ENCODE measurements around the gene SHCBP1L.
"Not testable (repeated sequence)": the region's sequence is repeated elsewhere in the genome, so short reads cannot be mapped to it uniquely, and the experiment has no call there.

The SHCBP1L gene

GRCh38 chr1:182909578-182909977 is 43.4 kb downstream of the SHCBP1L start:
- H3K4me3 ChIP-seq (ENCODE audit: low read depth, low read length), result no peak overlapping the region
- no peak for DNase-seq (ENCODE audit: low read depth)

- DNase-seq (ENCODE audit: low read depth), result no peak
- no peak overlapping the region for H3K4me3 ChIP-seq (ENCODE audit: low read depth, low read length)
These were observed 47.6 kb downstream of the SHCBP1L start for GRCh38 chr1:182905321-182905720.

- not testable (repeated sequence) for DNase-seq (ENCODE audit: low read depth); H3K4me3 ChIP-seq (ENCODE audit: low read depth, low read length)
These were observed 51.0 kb downstream of the SHCBP1L start for GRCh38 chr1:182901946-182902345.

GRCh38 chr1:182897696-182898095 is 55.3 kb downstream of the SHCBP1L start:
- no peak for DNase-seq (ENCODE audit: low read depth)
- H3K4me3 ChIP-seq (ENCODE audit: low read depth, low read length), result no peak overlapping the region

GRCh38 chr1:182890927-182891610 is 61.9 kb downstream of the SHCBP1L start:
- no peak for DNase-seq (ENCODE audit: low read depth)
- H3K4me3 ChIP-seq (ENCODE audit: low read depth, low read length), result no peak overlapping the region

- DNase-seq (ENCODE audit: low read depth), result no peak
These were observed 63.0 kb downstream of the SHCBP1L start for GRCh38 chr1:182889997-182890396.

GRCh38 chr1:182888736-182889531 is 64.0 kb downstream of the SHCBP1L start:
- no peak overlapping the region for H3K4me3 ChIP-seq (ENCODE audit: low read depth, low read length)
- DNase-seq (ENCODE audit: low read depth), result peak; percentile 16

More at GRCh38 chr1:182889997-182890396, 63.0 kb downstream of the SHCBP1L start:
- no peak overlapping the region for H3K4me3 ChIP-seq (ENCODE audit: low read depth, low read length)

GRCh38 chr1:182886985-182887384 is 66.0 kb downstream of the SHCBP1L start:
- no peak for DNase-seq (ENCODE audit: low read depth)

GRCh38 chr1:182885591-182885990 is 67.4 kb downstream of the SHCBP1L start:
- DNase-seq (ENCODE audit: low read depth), result no peak
- H3K4me3 ChIP-seq (ENCODE audit: low read depth, low read length), result no peak overlapping the region

More at GRCh38 chr1:182886985-182887384, 66.0 kb downstream of the SHCBP1L start:
- H3K4me3 ChIP-seq (ENCODE audit: low read depth, low read length), result no peak overlapping the region

GRCh38 chr1:182884872-182885271 is 68.1 kb downstream of the SHCBP1L start:
- no peak overlapping the region for H3K4me3 ChIP-seq (ENCODE audit: low read depth, low read length)
- no peak for DNase-seq (ENCODE audit: low read depth)

GRCh38 chr1:182877842-182878241 is 75.1 kb downstream of the SHCBP1L start:
- no peak overlapping the region for H3K4me3 ChIP-seq (ENCODE audit: low read depth, low read length)
- no peak for DNase-seq (ENCODE audit: low read depth)

- no peak overlapping the region for H3K4me3 ChIP-seq (ENCODE audit: low read depth, low read length)
- DNase-seq (ENCODE audit: low read depth), result no peak
These were observed 75.6 kb downstream of the SHCBP1L start for GRCh38 chr1:182877331-182877730.

- no peak for DNase-seq (ENCODE audit: low read depth)
- no peak overlapping the region for H3K4me3 ChIP-seq (ENCODE audit: low read depth, low read length)
These were observed 77.1 kb downstream of the SHCBP1L start for GRCh38 chr1:182875889-182876288.

- H3K4me3 ChIP-seq (ENCODE audit: low read depth, low read length), result no peak overlapping the region
- DNase-seq (ENCODE audit: low read depth), result no peak
These were observed 80.1 kb downstream of the SHCBP1L start for GRCh38 chr1:182872881-182873280.

- H3K4me3 ChIP-seq (ENCODE audit: low read depth, low read length), result no peak overlapping the region
- no peak for DNase-seq (ENCODE audit: low read depth)
These were observed 83.7 kb downstream of the SHCBP1L start for GRCh38 chr1:182869241-182869666.

- no peak for DNase-seq (ENCODE audit: low read depth)
- no peak overlapping the region for H3K4me3 ChIP-seq (ENCODE audit: low read depth, low read length)
These were observed 85.1 kb downstream of the SHCBP1L start for GRCh38 chr1:182867861-182868260.

- DNase-seq (ENCODE audit: low read depth), result no peak
- H3K4me3 ChIP-seq (ENCODE audit: low read depth, low read length), result no peak overlapping the region
These were observed 89.0 kb downstream of the SHCBP1L start for GRCh38 chr1:182863940-182864339.

GRCh38 chr1:182862827-182863226 is 90.1 kb downstream of the SHCBP1L start:
- H3K4me3 ChIP-seq (ENCODE audit: low read depth, low read length), result no peak overlapping the region
- DNase-seq (ENCODE audit: low read depth), result no peak

GRCh38 chr1:182861994-182862393 is 91.0 kb downstream of the SHCBP1L start:
- no peak for DNase-seq (ENCODE audit: low read depth)
- H3K4me3 ChIP-seq (ENCODE audit: low read depth, low read length), result no peak overlapping the region

- DNase-seq (ENCODE audit: low read depth), result no peak
- H3K4me3 ChIP-seq (ENCODE audit: low read depth, low read length), result no peak overlapping the region
These were observed 92.3 kb downstream of the SHCBP1L start for GRCh38 chr1:182860658-182861057.

- no peak overlapping the region for H3K4me3 ChIP-seq (ENCODE audit: low read depth, low read length)
- no peak for DNase-seq (ENCODE audit: low read depth)
These were observed 95.8 kb downstream of the SHCBP1L start for GRCh38 chr1:182857212-182857611.
